Trophoblast cell (in vitro differentiated cells and primary cell): ENCODE data around the gene KRTAP4-5.
"Not testable (repeated sequence)": the region's sequence is repeated elsewhere in the genome, so short reads cannot be mapped to it uniquely, and the experiment has no call there.

ENCODE experiments used
- DNase-seq, 2 donors: peaks; one replicate each; pipeline ENCODE4 v3.0.0-alpha.2; 2016
- H2AFZ ChIP-seq: 2 replicates; pipeline ENCODE4 v1.6.1; 2013; ENCODE audit warnings: low read length, moderate library complexity, mild to moderate bottlenecking; ENCODE audit not compliant: insufficient read depth, poor library complexity
- H2AK5ac ChIP-seq: 2 replicates; pipeline ENCODE4 v1.6.1; 2013; ENCODE audit warnings: mild to moderate bottlenecking, low read length
- H2BK120ac ChIP-seq: 2 replicates; pipeline ENCODE4 v1.6.1; 2013; ENCODE audit warnings: low read length, mild to moderate bottlenecking, moderate library complexity; ENCODE audit not compliant: insufficient read depth, poor library complexity
- H2BK12ac ChIP-seq: 2 replicates; pipeline ENCODE4 v1.6.1; 2013; ENCODE audit warnings: mild to moderate bottlenecking, low read length, moderate library complexity
- H2BK5ac ChIP-seq: 2 replicates; pipeline ENCODE4 v1.6.1; 2013; ENCODE audit warnings: low read length, low read depth, moderate library complexity, mild to moderate bottlenecking; ENCODE audit not compliant: poor library complexity
- H3K14ac ChIP-seq: 2 replicates; pipeline ENCODE4 v1.6.1; 2013; ENCODE audit warnings: mild to moderate bottlenecking, low read length
- H3K18ac ChIP-seq: 2 replicates; pipeline ENCODE4 v1.6.1; 2013; ENCODE audit warnings: mild to moderate bottlenecking, low read length
- H3K23ac ChIP-seq: 2 replicates; pipeline ENCODE4 v1.6.1; 2013; ENCODE audit warnings: low read length
- H3K27ac ChIP-seq: 2 replicates; pipeline ENCODE4 v1.5.1; 2013; ENCODE audit warnings: low read depth, mild to moderate bottlenecking, inconsistent platforms, low read length, moderate library complexity
- H3K27me3 ChIP-seq: 2 replicates; pipeline ENCODE4 v1.6.1; 2013; ENCODE audit warnings: inconsistent platforms, mild to moderate bottlenecking, low read length, moderate library complexity; ENCODE audit not compliant: insufficient read depth
- H3K36me3 ChIP-seq, 2 experiments: 1 replicate in 1 of 2; 2 replicates in 1 of 2; pipeline ENCODE4 v1.6.1; 2013; ENCODE audit warnings: low read length in 2 of 2, mild to moderate bottlenecking in 2 of 2, moderate library complexity in 1 of 2; ENCODE audit not compliant: insufficient read depth in 2 of 2, control insufficient read depth in 1 of 2
- H3K4ac ChIP-seq: 2 replicates; pipeline ENCODE4 v1.6.1; 2013; ENCODE audit warnings: low read depth, mild to moderate bottlenecking, low read length, moderate library complexity
- H3K4me1 ChIP-seq, 2 experiments: 1 replicate in 1 of 2; 2 replicates in 1 of 2; pipeline ENCODE4 v1.6.1; 2013; ENCODE audit warnings: low read length in 2 of 2, mild to moderate bottlenecking in 2 of 2, moderate library complexity in 1 of 2; ENCODE audit not compliant: insufficient read depth in 2 of 2, control insufficient read depth in 1 of 2
- H3K4me2 ChIP-seq: 2 replicates; pipeline ENCODE4 v1.6.1; 2013; ENCODE audit warnings: inconsistent platforms, mild to moderate bottlenecking, low read length, moderate library complexity
- H3K4me3 ChIP-seq: 2 replicates; pipeline ENCODE4 v1.5.1; 2013; ENCODE audit warnings: mild to moderate bottlenecking, low read depth, low read length, inconsistent platforms
- H3K79me1 ChIP-seq: one replicate; pipeline ENCODE4 v1.6.1; 2013; ENCODE audit warnings: low read length
- H3K79me2 ChIP-seq: 2 replicates; pipeline ENCODE4 v1.6.1; 2013; ENCODE audit warnings: low read length, mild to moderate bottlenecking; ENCODE audit not compliant: control insufficient read depth, insufficient read depth, poor library complexity
- H3K9ac ChIP-seq: 2 replicates; pipeline ENCODE4 v1.6.1; 2013; ENCODE audit warnings: mild to moderate bottlenecking, low read length
- H3K9me3 ChIP-seq: 2 replicates; pipeline ENCODE4 v1.6.1; 2013; ENCODE audit warnings: low read depth, mild to moderate bottlenecking, control low read depth, inconsistent platforms, low read length; ENCODE audit not compliant: insufficient read depth
- H4K12ac ChIP-seq: 2 replicates; pipeline ENCODE4 v1.6.1; 2013; ENCODE audit warnings: low read depth, mild to moderate bottlenecking, low read length, moderate library complexity
- H4K8ac ChIP-seq: 2 replicates; pipeline ENCODE4 v1.6.1; 2013; ENCODE audit warnings: low read depth, mild to moderate bottlenecking, low read length, moderate library complexity
- H4K91ac ChIP-seq: one replicate; pipeline ENCODE4 v1.6.1; 2013; ENCODE audit warnings: low read depth, mild to moderate bottlenecking, low read length, moderate library complexity
- WGBS: extraction: QIAGEN DNeasy Blood & Tissue Kit; methylation state at CpG from one replicate; pipeline ENCODE4 v1.1.7; 2013; ENCODE audit warnings: missing lambda C conversion rate; ENCODE audit not compliant: insufficient read length, insufficient coverage; ENCODE audit errors: extremely low coverage; 5-methylcytosine and 5-hydroxymethylcytosine counted together

KRTAP4-5 gene

GRCh38 chr17:41148971-41149651 is 514 bp downstream of the KRTAP4-5 start:
- H3K9me3 ChIP-seq, H2BK5ac ChIP-seq, H3K14ac ChIP-seq, H2BK120ac ChIP-seq, H3K4me1 ChIP-seq, H3K79me2 ChIP-seq, H3K18ac ChIP-seq, H2AK5ac ChIP-seq, H3K36me3 ChIP-seq, H3K4me2 ChIP-seq, H2AFZ ChIP-seq, H2BK12ac ChIP-seq, H3K79me1 ChIP-seq, H3K27me3 ChIP-seq, H3K27ac ChIP-seq, H3K4me3 ChIP-seq, H3K4ac ChIP-seq, H3K9ac ChIP-seq, H4K12ac ChIP-seq, H4K8ac ChIP-seq, H3K23ac ChIP-seq, H4K91ac ChIP-seq: not testable (repeated sequence)
- peak; percentile 23 to 55 for DNase-seq
- WGBS = no CpG with 5 or more reads among the region's 10 CpGs

DNA sequence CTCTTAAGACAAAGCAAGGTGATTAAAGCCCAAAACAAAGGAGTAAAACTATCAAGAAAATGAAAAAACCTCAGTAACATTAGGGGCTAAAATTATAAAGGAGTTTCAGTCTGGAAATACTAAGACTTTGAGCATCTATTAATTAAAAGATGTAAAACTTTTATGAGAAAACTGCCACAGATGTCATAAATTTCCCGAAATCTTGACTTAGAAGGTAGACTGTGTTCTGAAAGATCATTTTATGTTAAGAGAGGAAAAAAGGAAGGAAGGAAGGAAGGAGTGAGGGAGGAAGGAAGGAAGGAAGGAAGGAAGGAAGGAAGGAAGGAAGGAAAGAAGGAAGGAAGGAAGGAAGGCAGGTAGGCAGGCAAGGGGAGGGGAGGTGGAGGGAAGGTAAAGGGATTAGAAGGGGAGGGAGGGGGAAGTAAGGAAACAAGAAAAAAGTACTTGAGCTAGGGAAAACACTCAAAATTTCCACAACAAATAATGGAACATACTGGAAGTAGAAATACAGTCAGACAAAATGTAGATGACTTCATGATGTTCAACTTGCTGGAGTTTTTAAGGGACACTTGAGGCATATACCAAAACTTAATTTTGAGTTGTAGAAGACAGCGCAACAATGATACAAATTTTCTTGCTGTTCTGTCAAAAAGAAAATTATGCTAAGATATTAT is 2.0 kb downstream of the KRTAP4-5 start:
- H3K23ac ChIP-seq = no peak overlapping the region
- H4K91ac ChIP-seq = no peak overlapping the region
- no peak overlapping the region for H2BK5ac ChIP-seq
- no peak overlapping the region for H2BK120ac ChIP-seq
- no peaks in the 10 kb centered on the region for H3K79me2 ChIP-seq
- H3K4me1 ChIP-seq = no peaks in the 10 kb centered on the region
- DNase-seq = no peak
- H3K18ac ChIP-seq = no peak overlapping the region
- no peak overlapping the region for H3K27ac ChIP-seq
- H2AFZ ChIP-seq = no peak overlapping the region
- no peak overlapping the region for H4K12ac ChIP-seq
- H4K8ac ChIP-seq = no peak overlapping the region
- no peak overlapping the region for H2AK5ac ChIP-seq
- WGBS = no CpG with 5 or more reads among the region's 2 CpGs
- no peaks in the 10 kb centered on the region for H3K27me3 ChIP-seq
- H3K14ac ChIP-seq = no peak overlapping the region
- H3K36me3 ChIP-seq = no peaks in the 10 kb centered on the region
- H3K4ac ChIP-seq = no peak overlapping the region
- no peaks in the 10 kb centered on the region for H3K79me1 ChIP-seq
- H3K9ac ChIP-seq = no peak overlapping the region
- H2BK12ac ChIP-seq = no peak overlapping the region
- no peak overlapping the region for H3K4me3 ChIP-seq
- H3K4me2 ChIP-seq = no peak overlapping the region
- H3K9me3 ChIP-seq = no peaks in the 10 kb centered on the region

DNA sequence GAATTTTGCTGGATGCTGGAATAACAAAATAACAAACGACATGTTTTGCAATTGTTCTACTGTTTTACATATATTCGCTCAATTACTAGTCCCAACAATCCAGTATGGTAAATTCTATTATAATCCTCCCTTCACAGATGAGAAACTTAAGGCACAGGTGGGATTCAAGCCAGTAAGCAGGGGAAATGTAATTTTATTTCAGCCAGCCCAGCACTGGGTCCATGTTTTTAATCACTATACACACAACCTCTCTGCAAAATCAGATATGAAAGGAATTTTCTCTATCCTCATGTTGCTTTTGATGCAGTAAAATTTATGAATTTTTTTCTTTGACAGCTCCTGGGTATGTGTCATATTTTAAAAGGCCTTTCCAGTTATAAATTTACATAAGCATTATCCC is 4.4 kb downstream of the KRTAP4-5 start:
- Histone ChIP-seq H3K36me3 (no peaks in the 10 kb centered on the region), H2AK5ac (no peak overlapping the region), H3K27me3 (no peaks in the 10 kb centered on the region), H3K4me2 (no peak overlapping the region), H4K8ac (no peak overlapping the region), H4K91ac (no peak overlapping the region), H3K9me3 (peaks cover under 1% of the 10 kb centered on the region), H2BK12ac (no peak overlapping the region), H3K4ac (no peak overlapping the region), H3K4me3 (no peak overlapping the region), H3K23ac (no peak overlapping the region), H3K9ac (no peak overlapping the region), H3K27ac (no peak overlapping the region), H3K79me1 (no peaks in the 10 kb centered on the region), H3K4me1 (no peaks in the 10 kb centered on the region), H2AFZ (no peak overlapping the region), H3K79me2 (no peaks in the 10 kb centered on the region), H3K18ac (no peak overlapping the region), H3K14ac (no peak overlapping the region), H2BK5ac (no peak overlapping the region), H4K12ac (no peak overlapping the region), H2BK120ac (no peak overlapping the region)
- WGBS = no CpG with 5 or more reads among the region's 2 CpGs
- no peak for DNase-seq

- no peaks in the 10 kb centered on the region for H3K4me1 ChIP-seq
- no peak overlapping the region for H3K23ac ChIP-seq
- no peak overlapping the region for H2AFZ ChIP-seq
- H2BK5ac ChIP-seq = no peak overlapping the region
- H3K79me2 ChIP-seq = no peaks in the 10 kb centered on the region
- no peak overlapping the region for H3K4me2 ChIP-seq
- H3K9ac ChIP-seq = no peak overlapping the region
- no peaks in the 10 kb centered on the region for H3K27me3 ChIP-seq
- H3K18ac ChIP-seq = no peak overlapping the region
- no peak overlapping the region for H2BK12ac ChIP-seq
- H3K4ac ChIP-seq = no peak overlapping the region
- no peak overlapping the region for H4K12ac ChIP-seq
- H4K91ac ChIP-seq = no peak overlapping the region
- no peak overlapping the region for H2AK5ac ChIP-seq
- H3K9me3 ChIP-seq = peaks cover 5% of the 10 kb centered on the region
- H3K79me1 ChIP-seq = no peaks in the 10 kb centered on the region
- DNase-seq = no peak
- no peak overlapping the region for H3K27ac ChIP-seq
- no peaks in the 10 kb centered on the region for H3K36me3 ChIP-seq
- no peak overlapping the region for H2BK120ac ChIP-seq
- H4K8ac ChIP-seq = no peak overlapping the region
- no peak overlapping the region for H3K14ac ChIP-seq
- H3K4me3 ChIP-seq = no peak overlapping the region
- WGBS = no CpG with 5 or more reads among the region's 1 CpG
Measured at GRCh38 chr17:41144846-41145245, 4.8 kb downstream of the KRTAP4-5 start.
